Mesothelial cell of epicardium (in vitro differentiated cells): Measurements from ENCODE around the gene WAPL. TPM values are rescaled to one million over a fixed set of nuclear protein-coding genes. Genes with fewer than 3 reads are reported as not detected.

ENCODE experiments used
- DNase-seq, 2 experiments: peaks; one replicate each; pipeline ENCODE4 v3.0.0; 2021; ENCODE audit warnings: low spot score in 2 of 2; ENCODE audit not compliant: unreplicated experiment in 2 of 2
- H3K27ac Mint-ChIP-seq: 2 replicates; pipeline ENCODE4 v1.8.0; 2021; ENCODE audit warnings: mixed read lengths
- H3K27me3 Mint-ChIP-seq: 2 replicates; pipeline ENCODE4 v1.8.0; 2021; ENCODE audit warnings: low read depth, mixed read lengths
- H3K36me3 Mint-ChIP-seq: 2 replicates; pipeline ENCODE4 v1.8.0; 2021; ENCODE audit warnings: mixed read lengths
- H3K4me1 Mint-ChIP-seq: 2 replicates; pipeline ENCODE4 v1.8.0; 2021; ENCODE audit warnings: mixed read lengths
- H3K4me3 Mint-ChIP-seq: 2 replicates; pipeline ENCODE4 v1.8.0; 2021; ENCODE audit warnings: mild to moderate bottlenecking, moderate library complexity, mixed read lengths
- H3K9me3 Mint-ChIP-seq: 2 replicates; pipeline ENCODE4 v1.8.0; 2021; ENCODE audit warnings: mixed read lengths
- total RNA-seq: library from RNA; stranded (reverse); gene quantifications from 3 replicates; pipeline ENCODE4 v1.2.1, GENCODE V29; 2021
- TF ChIP-seq, protein P1 (sequence below): fragments of 200-600 bp; sonication (generic); IDR thresholded peaks from one replicate; pipeline ENCODE4 v1.5.0; 2021; ENCODE audit warnings: antibody characterized with exemption; ENCODE audit not compliant: unreplicated experiment

Gene WAPL
- total RNA-seq, 1 donor from 2014 or later, result 43.4 TPM

DNA sequence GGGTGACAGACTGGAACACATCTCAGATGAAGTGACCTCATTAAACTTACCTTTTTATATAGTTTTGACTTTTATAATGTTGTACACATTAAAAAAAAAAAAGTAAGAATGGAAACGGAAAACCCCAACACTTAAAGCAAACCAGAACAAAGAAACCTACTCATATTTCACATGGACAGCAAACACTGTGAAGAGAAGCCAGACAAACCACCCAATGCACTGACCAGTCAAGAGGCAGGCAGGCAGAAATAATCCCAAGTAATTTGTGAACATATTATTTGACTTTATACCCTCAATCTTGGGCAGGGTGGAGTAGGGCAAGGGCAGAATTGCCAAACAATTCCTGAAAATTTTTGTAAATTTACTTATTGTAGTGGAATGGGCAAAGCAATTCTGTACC lies 39.8 kb downstream of the WAPL start:
- no peak overlapping the region for H3K27ac Mint-ChIP-seq
- H3K9me3 Mint-ChIP-seq, result no peaks in the 10 kb centered on the region
- H3K27me3 Mint-ChIP-seq, result no peaks in the 10 kb centered on the region
- DNase-seq, result no peak
- no peaks in the 10 kb centered on the region for H3K4me1 Mint-ChIP-seq
- no peak overlapping the region for H3K4me3 Mint-ChIP-seq
- peaks cover 9% of the 10 kb centered on the region for H3K36me3 Mint-ChIP-seq
- TF ChIP-seq, protein P1, sequence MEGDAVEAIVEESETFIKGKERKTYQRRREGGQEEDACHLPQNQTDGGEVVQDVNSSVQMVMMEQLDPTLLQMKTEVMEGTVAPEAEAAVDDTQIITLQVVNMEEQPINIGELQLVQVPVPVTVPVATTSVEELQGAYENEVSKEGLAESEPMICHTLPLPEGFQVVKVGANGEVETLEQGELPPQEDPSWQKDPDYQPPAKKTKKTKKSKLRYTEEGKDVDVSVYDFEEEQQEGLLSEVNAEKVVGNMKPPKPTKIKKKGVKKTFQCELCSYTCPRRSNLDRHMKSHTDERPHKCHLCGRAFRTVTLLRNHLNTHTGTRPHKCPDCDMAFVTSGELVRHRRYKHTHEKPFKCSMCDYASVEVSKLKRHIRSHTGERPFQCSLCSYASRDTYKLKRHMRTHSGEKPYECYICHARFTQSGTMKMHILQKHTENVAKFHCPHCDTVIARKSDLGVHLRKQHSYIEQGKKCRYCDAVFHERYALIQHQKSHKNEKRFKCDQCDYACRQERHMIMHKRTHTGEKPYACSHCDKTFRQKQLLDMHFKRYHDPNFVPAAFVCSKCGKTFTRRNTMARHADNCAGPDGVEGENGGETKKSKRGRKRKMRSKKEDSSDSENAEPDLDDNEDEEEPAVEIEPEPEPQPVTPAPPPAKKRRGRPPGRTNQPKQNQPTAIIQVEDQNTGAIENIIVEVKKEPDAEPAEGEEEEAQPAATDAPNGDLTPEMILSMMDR, result no peak

DNA sequence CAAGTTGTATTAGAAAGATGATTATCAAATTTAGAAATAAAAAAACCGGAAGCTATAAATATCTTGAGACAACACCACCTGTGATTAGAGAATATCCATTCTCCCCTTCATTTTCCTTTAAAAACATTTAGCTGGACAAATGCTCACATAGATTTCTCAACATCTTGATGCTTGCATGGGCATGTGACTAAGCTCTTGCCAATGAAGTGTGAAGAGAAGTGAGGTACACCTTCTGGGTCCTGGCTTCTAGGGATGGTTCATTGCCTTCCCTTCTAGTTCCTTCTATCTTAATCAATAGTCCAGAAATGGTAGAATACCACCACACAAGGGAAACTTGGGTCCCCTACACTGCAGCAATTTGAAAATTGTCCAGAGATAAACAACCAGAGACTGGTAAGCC lies 41.0 kb downstream of the WAPL start:
- DNase-seq, result no peak
- Mint-ChIP-seq H3K27me3 (no peaks in the 10 kb centered on the region), H3K4me1 (no peaks in the 10 kb centered on the region), H3K4me3 (no peak overlapping the region), H3K27ac (no peak overlapping the region), H3K9me3 (no peaks in the 10 kb centered on the region), H3K36me3 (peaks cover 12% of the 10 kb centered on the region)
- TF ChIP-seq, protein P1, result no peak

DNA sequence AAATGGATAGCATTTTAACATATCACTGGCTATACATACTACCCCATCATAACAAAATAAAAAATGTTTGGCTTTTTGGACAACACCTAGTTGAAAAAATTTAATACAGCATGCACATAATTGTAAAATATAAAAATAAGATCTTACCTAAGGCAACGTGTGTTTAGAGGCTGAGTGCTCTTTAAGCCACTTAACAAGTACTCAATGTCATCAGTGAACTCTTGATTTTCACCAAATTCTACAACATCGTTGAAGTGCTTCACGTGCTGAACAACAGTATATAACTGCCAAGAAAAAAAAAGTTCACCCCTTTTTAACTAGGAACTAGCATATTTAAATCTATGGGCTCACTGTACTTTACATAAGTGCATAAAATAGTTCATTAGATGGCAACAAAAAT lies 49.5 kb downstream of the WAPL start:
- Mint-ChIP-seq H3K9me3 (no peaks in the 10 kb centered on the region), H3K4me1 (peaks cover 15% of the 10 kb centered on the region), H3K27me3 (no peaks in the 10 kb centered on the region), H3K27ac (peak overlapping the region; percentile 44), H3K4me3 (no peak overlapping the region), H3K36me3 (peaks cover 25% of the 10 kb centered on the region)
- TF ChIP-seq, protein P1, result no peak
- no peak for DNase-seq

DNA sequence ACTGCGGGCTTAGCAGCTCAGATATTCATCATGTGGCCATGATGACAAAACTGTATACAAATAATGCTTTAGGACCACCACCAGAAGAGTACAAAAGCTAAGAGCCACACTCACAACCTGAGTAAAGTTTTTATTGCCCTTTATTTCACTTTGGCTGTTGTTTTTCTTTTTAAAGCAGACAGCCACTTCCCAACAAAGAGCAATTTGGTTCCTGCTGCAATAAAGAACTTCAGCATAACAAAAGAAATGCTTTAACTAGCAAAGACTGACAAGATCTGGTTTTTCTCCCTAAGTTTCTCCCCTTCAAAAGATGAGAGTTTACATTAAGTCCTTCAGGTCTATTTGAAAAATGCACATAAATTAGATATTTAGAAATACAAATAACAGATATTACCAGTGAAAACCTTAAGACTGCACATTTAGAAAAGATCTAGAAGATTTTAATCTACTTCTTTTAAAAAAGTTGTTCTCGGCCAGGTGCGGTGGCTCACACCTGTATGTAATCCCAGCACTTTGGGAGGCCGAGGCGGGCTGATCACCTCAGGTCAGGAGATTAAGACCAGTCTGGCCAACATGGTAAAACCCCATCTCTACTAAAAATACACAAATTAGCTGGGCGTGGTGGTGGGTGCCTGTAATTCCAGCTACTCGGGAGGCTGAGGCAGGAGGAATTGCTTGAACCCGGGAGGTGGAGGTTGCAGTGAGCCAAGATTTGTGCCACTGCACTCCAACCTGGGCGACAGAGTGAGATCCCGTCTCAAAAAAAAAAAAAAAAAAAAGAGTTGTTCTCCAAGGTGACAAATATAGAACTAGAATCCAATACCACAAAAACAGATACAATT lies 59.4 kb downstream of the WAPL start:
- DNase-seq, result no peak
- Mint-ChIP-seq H3K27ac (no peak overlapping the region), H3K9me3 (no peaks in the 10 kb centered on the region), H3K4me3 (no peak overlapping the region), H3K36me3 (peaks cover 46% of the 10 kb centered on the region), H3K4me1 (no peaks in the 10 kb centered on the region), H3K27me3 (no peaks in the 10 kb centered on the region)
- TF ChIP-seq, protein P1, result no peak

DNA sequence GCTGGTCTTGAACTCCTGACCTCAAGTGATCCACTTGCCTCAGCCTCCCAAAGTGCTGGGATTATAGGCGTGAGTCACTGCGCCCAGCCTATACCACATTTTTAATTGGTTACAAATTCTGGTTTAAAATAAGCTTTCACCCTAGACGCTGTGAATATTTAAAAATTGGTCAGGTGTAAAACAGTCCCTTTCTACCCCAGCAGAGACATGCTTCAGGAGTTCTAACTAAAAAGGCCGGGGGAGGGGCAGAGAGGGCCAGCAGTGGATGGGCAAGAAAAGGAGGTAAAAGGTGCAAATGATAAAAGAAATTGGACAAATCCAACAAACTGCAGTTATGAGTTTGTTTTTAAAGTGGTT lies 70.0 kb downstream of the WAPL start:
- Mint-ChIP-seq H3K36me3 (peaks cover 59% of the 10 kb centered on the region), H3K4me3 (no peak overlapping the region), H3K4me1 (no peaks in the 10 kb centered on the region), H3K27me3 (no peaks in the 10 kb centered on the region), H3K27ac (no peak overlapping the region), H3K9me3 (peaks cover 3% of the 10 kb centered on the region)
- TF ChIP-seq, protein P1, result no peak
- no peak for DNase-seq
